KMS-11 (cell line): ENCODE results near the gene B3GAT3.
A peak's percentile ranks its signal among the peaks of the same experiment; 100 is the strongest.

Source experiments
- H2AFZ ChIP-seq: fragments of 200-600 bp; sonication (generic); 2 replicates; pipeline ENCODE4 v1.6.1; 2016; ENCODE audit warnings: antibody characterized with exemption, mixed run types, low read depth
- H3K27ac ChIP-seq: fragments of 200-600 bp; sonication (generic); 2 replicates; pipeline ENCODE4 v1.6.1; 2016; ENCODE audit warnings: mild to moderate bottlenecking, mixed run types
- H3K27me3 ChIP-seq: fragments of 200-600 bp; sonication (generic); 2 replicates; pipeline ENCODE4 v1.6.1; 2017; ENCODE audit warnings: mild to moderate bottlenecking, low read depth, mixed run types, moderate library complexity; ENCODE audit not compliant: insufficient read depth
- H3K36me3 ChIP-seq: fragments of 200-600 bp; sonication (generic); 2 replicates; pipeline ENCODE4 v1.6.1; 2017; ENCODE audit warnings: mild to moderate bottlenecking, mixed run types; ENCODE audit not compliant: insufficient read depth
- H3K4me1 ChIP-seq: fragments of 200-600 bp; sonication (generic); 2 replicates; pipeline ENCODE4 v1.6.1; 2016; ENCODE audit warnings: mild to moderate bottlenecking, low read depth, mixed run types; ENCODE audit not compliant: poor library complexity, severe bottlenecking
- H3K4me2 ChIP-seq: fragments of 200-600 bp; sonication (generic); 2 replicates; pipeline ENCODE4 v1.7.0; 2016; ENCODE audit warnings: mild to moderate bottlenecking, mixed run types
- H3K4me3 ChIP-seq: fragments of 200-600 bp; sonication (generic); IDR thresholded peaks from 2 replicates; pipeline ENCODE4 v1.6.1; 2017; ENCODE audit warnings: low read depth, low read length, mixed read lengths; ENCODE audit not compliant: insufficient read depth
- H3K79me2 ChIP-seq: fragments of 200-600 bp; sonication (generic); 2 replicates; pipeline ENCODE4 v1.6.1; 2016; ENCODE audit warnings: low read depth, mixed run types; ENCODE audit not compliant: insufficient read depth
- H3K9ac ChIP-seq: fragments of 200-600 bp; sonication (generic); 2 replicates; pipeline ENCODE4 v1.6.1; 2016; ENCODE audit warnings: mild to moderate bottlenecking, mixed run types
- H4K20me1 ChIP-seq: fragments of 200-600 bp; sonication (generic); 2 replicates; pipeline ENCODE4 v1.6.1; 2016; ENCODE audit warnings: mild to moderate bottlenecking, mixed run types; ENCODE audit not compliant: insufficient read depth
- TF ChIP-seq, protein P1 (sequence below): fragments of 200-600 bp; sonication (generic); conservative IDR thresholded peaks from 2 replicates; pipeline ENCODE4 v1.6.1; 2017; ENCODE audit warnings: low read depth, mild to moderate bottlenecking, antibody characterized with exemption, low read length, moderate library complexity, mixed read lengths

Gene B3GAT3

DNA sequence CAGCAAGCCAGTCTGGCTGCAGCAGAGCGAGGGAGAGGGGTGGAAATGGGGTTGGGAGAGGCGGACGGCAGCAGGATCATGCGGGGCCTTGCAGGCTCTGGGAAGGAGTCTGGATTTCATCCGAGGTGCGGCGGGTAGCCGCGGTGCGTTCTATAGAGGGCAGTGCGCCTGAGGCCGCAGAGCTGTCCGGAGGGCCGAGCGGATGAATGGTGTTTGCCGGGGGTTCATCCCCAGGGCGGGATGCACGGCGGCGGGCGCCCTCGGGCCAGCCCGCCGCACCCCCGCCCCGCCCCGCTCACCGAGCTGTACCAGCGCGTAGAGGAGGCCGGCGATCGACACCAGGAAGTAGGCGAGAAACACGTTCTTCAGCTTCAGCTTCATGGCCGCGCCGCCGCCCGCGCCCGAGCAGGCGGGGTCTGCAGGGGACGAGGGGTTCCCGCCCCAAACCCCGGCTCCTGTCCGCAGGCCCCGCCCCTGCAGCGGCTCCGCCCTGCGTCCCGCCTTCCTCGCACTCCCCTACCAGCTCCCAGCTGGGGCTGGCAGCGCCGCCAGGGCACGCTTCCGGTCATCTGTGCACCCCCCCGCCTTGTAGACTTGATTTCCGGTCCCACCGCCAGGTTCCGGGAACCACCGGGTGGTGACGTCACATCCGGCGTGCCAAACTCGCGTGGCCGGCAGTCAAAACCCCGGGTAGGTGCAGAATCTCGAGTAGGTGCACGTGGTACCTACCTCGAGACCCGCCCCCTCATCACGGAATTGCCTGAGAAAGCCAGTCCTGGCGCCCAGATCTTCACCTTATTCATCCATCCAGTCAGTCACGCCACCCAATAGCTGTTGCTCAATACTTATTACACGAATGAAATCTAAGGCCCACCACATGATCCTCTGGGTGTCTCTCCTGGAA lies at the start of gene B3GAT3:
Gene B3GAT3, minus strand, starts transcription at position 420 of the 904 bp plus-strand sequence. Its CDS starts 39 bp downstream, at position 381.
- Histone ChIP-seq H3K27me3 (no peaks in the 10 kb centered on the region), H3K79me2 (no peaks in the 10 kb centered on the region), H3K4me3 (no peak within 1 kb of the TSS), H3K4me2 (peak within 1 kb of the TSS; percentile 71), H3K27ac (peak within 1 kb of the TSS; percentile 56), H3K4me1 (peaks cover 22% of the 10 kb centered on the region), H2AFZ (peak within 1 kb of the TSS; percentile 70; the same call in 1 of the 2 replicates), H3K36me3 (no peaks in the 10 kb centered on the region), H4K20me1 (no peaks in the 10 kb centered on the region), H3K9ac (peak within 1 kb of the TSS; percentile 65; the same call in 1 of the 2 replicates)
- TF ChIP-seq, protein P1, sequence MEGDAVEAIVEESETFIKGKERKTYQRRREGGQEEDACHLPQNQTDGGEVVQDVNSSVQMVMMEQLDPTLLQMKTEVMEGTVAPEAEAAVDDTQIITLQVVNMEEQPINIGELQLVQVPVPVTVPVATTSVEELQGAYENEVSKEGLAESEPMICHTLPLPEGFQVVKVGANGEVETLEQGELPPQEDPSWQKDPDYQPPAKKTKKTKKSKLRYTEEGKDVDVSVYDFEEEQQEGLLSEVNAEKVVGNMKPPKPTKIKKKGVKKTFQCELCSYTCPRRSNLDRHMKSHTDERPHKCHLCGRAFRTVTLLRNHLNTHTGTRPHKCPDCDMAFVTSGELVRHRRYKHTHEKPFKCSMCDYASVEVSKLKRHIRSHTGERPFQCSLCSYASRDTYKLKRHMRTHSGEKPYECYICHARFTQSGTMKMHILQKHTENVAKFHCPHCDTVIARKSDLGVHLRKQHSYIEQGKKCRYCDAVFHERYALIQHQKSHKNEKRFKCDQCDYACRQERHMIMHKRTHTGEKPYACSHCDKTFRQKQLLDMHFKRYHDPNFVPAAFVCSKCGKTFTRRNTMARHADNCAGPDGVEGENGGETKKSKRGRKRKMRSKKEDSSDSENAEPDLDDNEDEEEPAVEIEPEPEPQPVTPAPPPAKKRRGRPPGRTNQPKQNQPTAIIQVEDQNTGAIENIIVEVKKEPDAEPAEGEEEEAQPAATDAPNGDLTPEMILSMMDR: no peak

DNA sequence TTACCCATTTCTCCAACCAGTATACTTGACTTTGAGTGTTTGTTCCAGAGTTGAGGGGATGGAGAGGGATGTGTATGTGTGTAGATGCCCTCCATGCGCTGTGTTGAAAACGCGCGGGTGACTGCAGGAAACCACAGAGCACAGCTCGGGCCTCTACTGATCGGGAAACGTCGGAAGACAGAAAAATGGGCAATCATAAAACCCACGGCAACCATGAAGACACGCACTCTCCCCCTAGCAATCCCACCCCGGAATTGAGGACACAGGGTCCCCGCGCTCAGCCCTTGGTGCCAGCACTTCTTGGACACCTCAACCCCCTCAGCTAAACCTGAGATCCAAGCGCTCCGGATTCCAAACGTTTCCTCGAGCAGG lies 49.4 kb upstream of the B3GAT3 start:
- Histone ChIP-seq H4K20me1 (no peaks in the 10 kb centered on the region), H3K79me2 (peaks cover 10% of the 10 kb centered on the region; the same call in 1 of the 2 replicates), H3K4me2 (peak overlapping the region; percentile 80)

DNA sequence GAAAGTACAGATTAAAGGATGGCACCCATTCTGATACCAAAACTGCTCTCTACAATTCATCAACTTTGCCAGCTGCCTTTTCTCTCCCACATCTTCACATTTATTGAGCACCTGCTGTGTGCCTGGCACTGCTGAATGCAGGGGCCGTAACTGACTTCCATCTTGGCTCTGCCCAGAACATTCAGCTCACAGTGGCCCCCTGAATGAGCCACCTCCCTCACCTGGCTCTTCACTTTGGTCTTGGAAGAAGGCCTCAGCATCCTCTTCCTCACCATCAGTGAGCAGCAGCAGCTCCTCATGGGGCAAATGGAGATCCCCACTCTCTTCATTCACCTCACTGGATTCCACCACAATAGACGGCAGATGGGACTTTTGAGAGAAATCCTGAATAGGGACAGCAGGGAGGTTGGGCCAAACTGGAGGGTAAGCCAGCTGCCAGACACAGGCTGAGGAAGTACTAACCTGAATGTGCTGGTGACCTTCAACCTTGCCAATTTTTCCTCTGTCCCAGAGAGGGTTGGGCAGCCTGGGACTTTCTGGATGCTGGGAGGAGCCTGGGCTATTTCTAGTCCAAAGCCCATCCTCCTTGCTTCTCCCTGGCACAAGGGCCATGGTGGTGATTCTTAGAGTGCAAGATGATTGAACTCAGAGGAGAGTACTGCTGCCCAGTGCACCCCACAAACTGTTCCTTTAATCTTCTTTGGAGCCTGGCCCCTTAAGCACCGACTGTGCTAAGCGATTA lies 47.8 kb upstream of the B3GAT3 start:
- no peak overlapping the region for H3K27ac ChIP-seq
- H2AFZ ChIP-seq: no peak overlapping the region
- H4K20me1 ChIP-seq: no peaks in the 10 kb centered on the region
- peaks cover 14% of the 10 kb centered on the region for H3K4me1 ChIP-seq
- peaks cover 10% of the 10 kb centered on the region; the same call in 1 of the 2 replicates for H3K79me2 ChIP-seq
- no peaks in the 10 kb centered on the region for H3K27me3 ChIP-seq
- TF ChIP-seq, protein P1: no peak
- H3K4me3 ChIP-seq: no peak overlapping the region
- no peak overlapping the region for H3K9ac ChIP-seq
- no peaks in the 10 kb centered on the region for H3K36me3 ChIP-seq
- H3K4me2 ChIP-seq: no peak overlapping the region

More for the DNA sequence above, 49.4 kb upstream of the B3GAT3 start:
- Histone ChIP-seq H3K27ac (peak overlapping the region; percentile 61), H3K4me3 (no peak overlapping the region), H2AFZ (peak overlapping the region; percentile 56), H3K9ac (peak overlapping the region; percentile 62), H3K27me3 (no peaks in the 10 kb centered on the region), H3K4me1 (peaks cover 9% of the 10 kb centered on the region), H3K36me3 (no peaks in the 10 kb centered on the region)
- TF ChIP-seq, protein P1: no peak

DNA sequence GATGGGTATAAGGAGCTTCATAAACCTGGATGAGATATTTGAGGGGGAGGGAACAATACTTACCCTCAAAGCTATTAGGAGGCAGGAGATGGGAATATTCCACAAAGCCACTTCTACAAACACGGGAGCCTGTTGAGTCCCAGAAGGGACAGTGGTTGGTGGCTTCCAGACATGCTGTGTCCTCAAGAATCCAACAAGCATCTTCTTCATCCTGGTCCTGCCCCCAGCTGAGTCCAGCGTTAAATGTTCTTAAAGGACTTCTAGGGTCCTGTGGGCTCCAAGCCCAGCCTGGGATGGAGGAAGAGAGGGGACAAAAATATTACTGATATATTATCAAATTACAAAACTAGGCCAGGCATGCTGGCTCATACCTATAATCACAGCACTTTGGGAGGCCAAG lies 45.7 kb upstream of the B3GAT3 start:
- no peak overlapping the region for H3K4me3 ChIP-seq
- peaks cover 13% of the 10 kb centered on the region for H3K4me1 ChIP-seq
- H2AFZ ChIP-seq: no peak overlapping the region
- no peaks in the 10 kb centered on the region for H4K20me1 ChIP-seq
- H3K27me3 ChIP-seq: no peaks in the 10 kb centered on the region
- no peak overlapping the region for H3K9ac ChIP-seq
- H3K4me2 ChIP-seq: no peak overlapping the region
- peaks cover 5% of the 10 kb centered on the region; the same call in 1 of the 2 replicates for H3K79me2 ChIP-seq
- no peaks in the 10 kb centered on the region for H3K36me3 ChIP-seq
- TF ChIP-seq, protein P1: no peak
- no peak overlapping the region for H3K27ac ChIP-seq
